Sigmoid colon (tissue), 4 donors: ENCODE measurements around the gene SLAMF1.

Experiments
- CTCF ChIP-seq, 4 experiments: fragments of 450-650 bp in 3 of 4; fragments of 200-600 bp in 1 of 4; IDR thresholded peaks; one replicate each; pipeline ENCODE4 v1.5.1; 2016 to 2019; ENCODE audit warnings: antibody characterized with exemption in 4 of 4, mild to moderate bottlenecking in 3 of 4, moderate library complexity in 2 of 4
- POLR2A ChIP-seq, 2 donors: fragments of 450-650 bp; IDR thresholded peaks; one replicate each; pipeline ENCODE4 v1.6.1; 2016; ENCODE audit warnings: antibody characterized with exemption in 2 of 2, mild to moderate bottlenecking in 2 of 2, moderate library complexity in 2 of 2
- POLR2AphosphoS5 ChIP-seq, 4 donors: sonication (generic); formaldehyde crosslinking; IDR thresholded peaks; one replicate each; pipeline ENCODE4 v1.6.1; 2017; ENCODE audit warnings: antibody characterized with exemption in 4 of 4

GRCh38 chr1:160618763-160619274, 28.0 kb downstream of the SLAMF1 start:
- peak in 1 of 4 experiments; percentile 18 for TF ChIP-seq CTCF (IDR thresholded peaks at IDR 0.05)
- no peak for TF ChIP-seq POLR2A (IDR thresholded peaks at IDR 0.05)
- TF ChIP-seq POLR2AphosphoS5 (IDR thresholded peaks at IDR 0.05), result no peak
